Raji (cell line): ENCODE measurements around the gene GLI3.

ENCODE experiments used
- POLR2A ChIP-seq: IDR thresholded peaks from 2 replicates; pipeline ENCODE4 v1.6.1; 2011; ENCODE audit warnings: low read depth, low read length, control low read depth; ENCODE audit not compliant: insufficient read depth

GLI3 gene

DNA sequence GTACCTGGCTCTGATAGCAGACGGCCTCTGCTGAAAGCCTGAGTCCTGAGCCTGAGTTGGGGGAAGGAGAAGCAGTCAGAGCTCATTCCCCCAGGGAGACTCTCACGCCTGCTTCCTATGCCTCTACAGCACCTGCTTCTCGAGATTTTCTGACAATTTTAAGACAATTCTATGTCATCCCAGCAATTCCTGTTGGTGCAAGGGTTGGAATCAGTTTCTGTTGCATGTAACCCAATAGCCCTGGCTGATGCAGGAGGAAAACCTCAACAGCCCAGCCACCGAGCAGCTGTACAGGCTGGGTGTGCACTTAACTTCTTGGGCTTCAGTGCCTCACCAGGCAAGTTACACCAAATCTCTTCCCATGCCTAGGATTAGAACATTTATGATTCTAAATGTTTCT, 134.7 kb downstream of the GLI3 start:
- no peak for TF ChIP-seq POLR2A

- no peak for TF ChIP-seq POLR2A
Measured at GRCh38 chr7:42100156-42100508, 136.9 kb downstream of the GLI3 start.

DNA sequence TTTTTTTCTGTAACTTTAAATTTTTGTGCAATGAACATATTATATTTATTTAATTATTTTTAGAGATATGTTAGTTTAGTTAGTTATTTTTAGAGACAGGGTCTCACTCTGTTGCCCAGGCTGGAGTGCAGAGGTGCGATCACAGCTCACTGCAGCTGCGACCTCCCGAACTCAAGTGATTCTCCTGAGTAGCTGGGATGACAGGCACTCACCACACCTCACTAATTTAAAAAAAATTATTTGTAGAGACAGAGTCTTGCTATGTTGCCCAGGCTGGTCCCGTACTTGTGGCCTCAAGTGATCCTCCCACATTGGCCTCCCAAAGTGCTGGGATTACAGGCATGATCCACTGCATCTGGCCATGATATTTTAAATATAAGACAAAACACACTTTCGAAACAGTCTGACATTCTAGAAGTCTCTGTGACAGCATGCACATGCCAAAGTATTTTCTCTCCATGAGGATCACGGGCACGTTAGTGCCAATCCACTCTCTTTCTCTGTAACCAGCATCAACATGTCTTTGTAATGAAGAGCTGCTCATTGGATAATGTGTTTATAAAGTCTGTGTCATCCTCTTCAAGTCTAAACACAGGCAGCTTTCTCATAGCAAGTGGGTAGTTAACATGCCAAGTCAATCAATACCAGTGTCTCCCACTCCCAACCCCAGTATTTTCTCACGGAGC, 137.4 kb downstream of the GLI3 start:
- TF ChIP-seq POLR2A = no peak

DNA sequence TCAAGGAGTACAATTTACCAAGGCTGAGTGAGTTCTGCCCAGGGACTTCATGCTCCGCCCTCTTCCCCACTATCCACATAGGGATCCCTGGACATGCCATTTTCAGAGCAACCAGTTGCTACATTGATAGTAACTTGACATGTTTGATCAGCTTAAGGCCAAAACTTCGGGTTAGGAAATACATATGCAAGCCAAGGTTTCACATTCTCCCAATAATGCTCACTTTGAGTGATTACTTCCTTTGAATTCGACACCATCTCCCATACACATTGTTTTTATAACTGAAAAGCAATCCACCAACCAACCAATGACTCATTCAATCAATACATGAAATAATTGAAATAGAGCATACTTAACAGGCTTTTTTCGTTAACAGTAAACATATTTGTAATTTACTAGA, 137.9 kb downstream of the GLI3 start:
- TF ChIP-seq POLR2A = no peak

DNA sequence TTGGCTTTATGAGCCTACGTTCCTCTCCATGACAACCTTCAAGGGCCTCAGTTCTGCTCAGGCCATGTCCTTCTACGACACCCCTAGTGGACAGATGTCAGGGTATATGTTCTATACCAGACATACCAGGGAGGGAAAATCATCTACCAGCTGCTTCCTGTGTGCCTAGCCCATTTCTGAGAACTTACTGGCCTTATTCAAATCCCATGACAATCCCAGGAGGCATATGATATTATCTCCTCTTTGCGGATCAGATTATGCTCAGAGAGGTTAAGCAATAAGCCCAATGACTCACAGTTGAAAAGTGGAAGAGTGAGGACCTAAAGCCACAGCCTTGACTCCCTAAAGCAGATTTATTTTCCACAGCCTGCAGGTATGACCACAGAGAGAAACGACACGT, 139.3 kb downstream of the GLI3 start:
- no peak for TF ChIP-seq POLR2A

DNA sequence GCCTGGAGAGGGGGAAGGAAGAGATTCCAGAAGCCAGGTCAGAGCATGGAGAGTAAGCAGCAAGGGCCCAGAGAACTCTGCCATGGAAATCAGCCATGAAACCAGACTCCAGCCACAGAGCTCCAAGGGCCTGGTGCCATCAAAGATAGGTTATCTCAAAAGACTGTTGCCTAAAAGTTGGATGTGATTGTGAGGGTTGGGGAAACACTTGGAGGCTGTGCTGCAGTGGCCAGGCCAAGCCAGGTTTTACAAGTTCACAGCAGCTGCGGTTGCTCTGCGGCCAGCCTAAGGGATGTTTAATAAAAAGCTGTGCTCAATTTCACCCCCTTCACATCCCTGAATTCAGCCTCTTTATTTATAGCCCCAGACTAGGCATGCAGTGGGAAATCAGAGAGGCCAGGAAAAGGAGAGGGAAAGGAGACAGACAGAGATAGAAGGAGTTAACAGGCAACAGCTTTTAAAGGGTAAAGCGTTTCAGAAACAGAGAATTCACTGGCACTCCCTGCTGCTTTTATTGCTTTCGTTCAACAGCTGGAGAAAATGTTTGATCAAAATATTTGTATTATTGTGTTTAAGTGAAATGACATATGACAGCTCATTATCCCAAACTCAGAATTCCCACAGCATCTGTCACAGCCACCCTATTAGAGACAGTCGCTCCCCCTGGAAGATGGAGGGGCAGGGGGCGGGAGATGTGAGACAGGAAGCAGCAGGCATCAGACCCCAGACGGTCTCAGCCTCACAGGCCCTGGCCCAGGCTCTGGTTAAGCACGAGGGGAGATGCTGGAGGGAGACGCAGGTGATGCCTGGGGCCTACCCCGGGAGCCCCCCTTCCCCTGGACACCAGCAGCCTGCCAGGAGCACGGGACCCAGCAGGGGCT, 140.1 kb downstream of the GLI3 start:
- TF ChIP-seq POLR2A = no peak

DNA sequence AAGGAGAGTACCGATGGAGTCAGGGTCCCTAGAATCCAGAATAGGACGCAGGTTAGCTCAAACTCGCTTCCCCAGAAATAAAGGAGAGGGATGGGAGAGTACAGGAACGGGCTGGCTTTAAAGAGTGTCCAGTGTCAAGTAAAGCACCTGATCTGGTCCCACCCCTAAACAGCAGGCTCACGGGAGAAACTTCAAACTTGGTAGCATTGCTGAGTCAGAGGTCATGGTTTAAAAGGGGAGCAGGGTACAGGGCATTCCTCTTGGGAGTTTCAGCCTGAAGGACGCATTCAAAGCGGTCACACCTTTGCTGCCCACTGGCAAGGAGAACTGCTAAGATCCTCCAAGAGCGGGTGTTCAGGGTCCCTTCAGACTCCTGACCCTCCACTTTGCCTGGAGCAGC, 140.7 kb downstream of the GLI3 start:
- TF ChIP-seq POLR2A = no peak

- TF ChIP-seq POLR2A = no peak
Measured at GRCh38 chr7:42095791-42096190, 141.2 kb downstream of the GLI3 start.

DNA sequence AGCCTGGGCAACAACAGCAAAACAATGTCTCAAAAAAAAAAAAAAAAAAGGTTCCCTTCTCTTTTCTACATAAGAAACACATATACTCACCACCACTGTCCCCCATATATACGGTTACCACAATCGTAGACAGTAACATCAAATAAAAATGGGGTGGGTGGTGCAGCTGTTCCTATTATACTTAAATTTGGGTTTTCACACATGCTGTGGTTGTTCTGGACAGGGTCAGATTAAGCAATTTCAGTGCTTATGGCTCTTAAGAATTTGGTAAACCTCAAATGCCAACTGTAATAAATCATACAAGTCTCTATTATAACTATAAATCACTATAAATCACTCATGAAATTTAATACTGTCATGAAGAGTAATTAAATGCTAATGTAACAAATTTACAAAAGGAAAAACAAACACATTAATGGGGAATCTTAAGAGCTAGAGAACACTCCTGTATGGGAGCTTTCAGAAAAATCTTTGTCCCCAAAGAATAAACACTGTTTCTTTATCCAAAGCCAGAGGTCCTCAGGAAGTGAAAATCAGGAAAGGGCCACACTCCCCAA, 143.6 kb downstream of the GLI3 start:
- no peak for TF ChIP-seq POLR2A

DNA sequence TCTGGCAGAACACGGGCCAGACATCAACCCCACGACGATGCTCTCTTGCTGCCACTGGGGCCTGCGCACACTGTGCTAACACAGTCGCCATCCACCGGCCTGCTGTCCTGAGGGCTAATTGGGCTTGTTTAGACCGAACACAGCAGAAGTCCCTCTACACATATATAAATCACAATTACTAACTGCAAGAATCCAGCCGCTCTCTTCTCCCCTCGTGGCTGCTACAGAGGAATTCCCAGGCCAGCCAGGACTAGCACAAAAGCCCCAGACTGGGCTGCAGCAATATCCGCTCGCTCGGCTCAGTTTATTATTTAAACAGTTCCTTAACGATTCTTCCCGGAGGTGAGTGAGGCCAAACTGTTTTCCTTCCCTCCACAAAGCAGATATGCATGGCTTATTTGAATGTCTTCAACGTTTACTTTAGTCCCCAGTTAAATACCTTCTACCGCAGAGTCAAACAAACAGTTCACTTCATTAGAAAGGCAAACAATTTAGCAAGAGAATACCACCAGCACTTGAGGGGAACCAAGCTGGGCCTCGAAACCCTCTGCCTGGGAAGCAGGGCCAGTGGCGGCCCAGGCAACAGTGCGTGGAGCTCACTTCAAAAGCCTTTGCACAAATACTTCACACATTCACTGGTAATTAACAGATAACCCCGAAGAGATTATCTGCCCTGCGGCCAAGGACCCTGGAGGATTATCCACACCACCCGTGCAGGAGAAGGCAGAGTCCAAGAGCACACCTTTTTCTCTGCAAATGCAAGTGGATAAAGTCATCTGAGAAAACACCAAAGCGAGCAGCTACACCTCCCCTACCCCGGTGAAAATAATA, 145.3 kb downstream of the GLI3 start:
- TF ChIP-seq POLR2A = no peak

DNA sequence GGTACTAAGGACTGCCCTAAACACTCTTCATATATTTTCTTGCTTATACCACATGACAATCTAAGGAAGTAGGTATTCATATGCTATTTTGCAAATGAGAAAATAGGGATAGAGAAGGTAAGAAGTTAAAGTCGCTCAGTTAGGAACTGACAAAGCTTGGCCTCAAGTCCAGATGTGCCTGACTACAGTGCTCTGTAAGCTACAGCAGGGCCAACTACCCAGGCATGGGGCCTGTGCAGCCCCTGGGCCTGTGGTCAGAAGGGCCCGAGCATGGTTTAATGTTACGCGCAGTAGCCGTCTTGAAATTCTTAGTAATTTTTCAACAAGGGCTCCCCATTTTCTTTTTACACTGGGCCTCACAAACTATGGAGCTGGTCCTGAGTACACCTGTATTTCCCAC, 146.2 kb downstream of the GLI3 start:
- no peak for TF ChIP-seq POLR2A

DNA sequence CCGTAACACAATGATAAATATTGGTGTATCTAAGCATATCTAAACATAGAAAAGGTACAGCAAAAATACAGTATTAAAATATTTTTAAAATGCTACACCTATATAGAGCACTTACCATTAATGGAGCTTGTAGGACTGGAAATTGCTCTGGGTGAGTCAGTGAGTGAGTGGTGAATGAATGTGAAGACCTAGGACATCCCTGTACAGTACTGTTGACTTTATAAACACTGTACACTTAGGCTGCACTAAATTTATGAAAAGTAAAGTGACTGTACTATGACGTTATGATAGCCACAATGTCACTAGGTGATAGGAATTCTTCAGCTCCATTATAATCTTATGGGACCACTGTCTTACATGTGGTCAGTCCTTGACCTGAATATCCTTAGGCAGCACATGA, 147.0 kb downstream of the GLI3 start:
- no peak for TF ChIP-seq POLR2A

- TF ChIP-seq POLR2A = no peak
Measured at GRCh38 chr7:42087616-42088015, 149.4 kb downstream of the GLI3 start.

DNA sequence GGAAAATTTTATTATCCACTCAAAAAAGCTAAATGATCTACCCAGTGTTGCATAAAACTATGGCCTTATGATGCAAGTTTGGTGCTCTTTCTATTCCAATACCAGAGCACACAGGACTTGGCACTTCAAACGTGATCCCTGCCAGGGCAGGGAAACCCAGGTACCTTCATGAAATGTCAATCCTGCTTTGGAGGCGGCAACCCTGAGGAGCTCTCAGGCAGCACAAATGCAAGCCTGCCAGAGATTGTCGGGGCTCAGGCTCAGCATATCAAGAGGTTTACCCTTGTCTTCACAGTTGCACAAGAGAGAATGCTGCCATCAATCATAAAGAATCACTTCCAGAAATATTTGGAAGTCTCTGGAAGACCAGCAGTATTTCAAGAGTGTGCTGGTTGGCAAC, 151.5 kb downstream of the GLI3 start:
- TF ChIP-seq POLR2A = no peak

DNA sequence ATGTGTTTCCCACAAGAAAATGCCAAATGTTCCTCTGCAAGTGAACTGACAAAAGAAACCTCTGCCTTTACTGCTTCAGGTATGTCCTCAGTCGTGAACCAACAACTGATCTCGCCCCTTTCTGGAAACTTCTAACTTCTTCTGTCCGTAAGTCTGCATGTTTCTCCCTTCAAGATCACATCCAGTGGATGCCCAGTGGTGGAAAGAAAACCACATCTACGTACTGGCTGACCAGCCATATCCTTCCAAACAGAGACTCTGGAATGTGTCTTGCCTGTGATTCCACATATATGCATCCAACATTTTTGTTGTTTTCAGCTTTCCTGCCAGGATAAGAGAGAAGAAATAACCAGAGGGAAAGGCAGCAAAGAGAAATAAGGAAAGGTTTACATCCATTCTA, 152.7 kb downstream of the GLI3 start:
- no peak for TF ChIP-seq POLR2A
